HL-60 (cell line): ENCODE measurements around the gene FAM186B.

Experiments
- POLR2AphosphoS5 ChIP-seq: IDR thresholded peaks from 2 replicates; pipeline ENCODE4 v1.6.1; 2012; ENCODE audit warnings: low read depth
- TF ChIP-seq, protein P1 (sequence below): IDR thresholded peaks from one replicate; pipeline ENCODE4 v1.5.1; 2011; ENCODE audit warnings: low read length, control low read depth, inconsistent platforms; ENCODE audit not compliant: insufficient read depth
- TF ChIP-seq, protein P2 (sequence below): IDR thresholded peaks from 2 replicates; pipeline ENCODE4 v1.6.1; 2012; ENCODE audit warnings: low read depth; ENCODE audit not compliant: insufficient replicate concordance

DNA sequence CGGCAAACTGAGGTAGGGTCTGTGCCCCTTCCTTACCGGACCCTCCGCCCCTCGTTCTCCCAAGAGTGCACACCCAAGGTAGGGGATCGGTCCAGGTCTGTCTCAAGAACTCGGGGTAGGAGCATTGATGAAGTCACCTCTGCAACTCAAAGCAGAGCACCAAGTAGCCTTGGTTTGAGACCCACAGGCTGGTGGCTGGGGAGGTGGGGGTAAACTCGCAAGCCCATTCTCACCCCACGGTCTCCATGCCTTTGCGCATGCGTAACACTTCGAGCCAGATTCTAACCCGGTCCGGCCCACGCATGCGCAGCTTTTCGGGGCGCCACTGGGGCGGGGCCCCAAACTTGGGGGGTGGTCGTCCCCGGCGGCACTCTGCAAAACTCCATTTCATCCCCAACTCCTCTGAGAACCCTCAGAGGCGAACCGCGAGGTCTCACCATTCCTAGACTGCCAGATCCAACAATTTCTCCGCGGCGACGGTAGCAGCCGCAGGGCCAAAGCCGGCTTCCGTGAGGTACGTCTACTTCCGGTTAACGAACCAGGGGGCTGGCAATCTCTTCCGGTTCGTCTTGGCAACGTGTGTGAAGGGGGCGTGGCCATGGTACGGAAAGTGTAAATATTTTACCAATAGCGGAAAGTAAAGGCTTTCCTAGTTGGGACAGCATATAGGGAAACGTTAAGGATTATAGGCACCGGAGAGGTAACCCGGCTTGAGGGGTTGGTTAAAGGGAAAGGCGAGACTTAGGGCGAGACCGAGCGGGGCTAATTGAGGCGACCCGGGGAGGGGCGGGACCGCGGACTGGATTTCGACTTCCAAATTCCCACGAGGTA lies 37.6 kb downstream of the FAM186B start, which contains the start of gene MCRS1:
- TF ChIP-seq POLR2AphosphoS5 = peak; percentile 94
- TF ChIP-seq, protein P1, sequence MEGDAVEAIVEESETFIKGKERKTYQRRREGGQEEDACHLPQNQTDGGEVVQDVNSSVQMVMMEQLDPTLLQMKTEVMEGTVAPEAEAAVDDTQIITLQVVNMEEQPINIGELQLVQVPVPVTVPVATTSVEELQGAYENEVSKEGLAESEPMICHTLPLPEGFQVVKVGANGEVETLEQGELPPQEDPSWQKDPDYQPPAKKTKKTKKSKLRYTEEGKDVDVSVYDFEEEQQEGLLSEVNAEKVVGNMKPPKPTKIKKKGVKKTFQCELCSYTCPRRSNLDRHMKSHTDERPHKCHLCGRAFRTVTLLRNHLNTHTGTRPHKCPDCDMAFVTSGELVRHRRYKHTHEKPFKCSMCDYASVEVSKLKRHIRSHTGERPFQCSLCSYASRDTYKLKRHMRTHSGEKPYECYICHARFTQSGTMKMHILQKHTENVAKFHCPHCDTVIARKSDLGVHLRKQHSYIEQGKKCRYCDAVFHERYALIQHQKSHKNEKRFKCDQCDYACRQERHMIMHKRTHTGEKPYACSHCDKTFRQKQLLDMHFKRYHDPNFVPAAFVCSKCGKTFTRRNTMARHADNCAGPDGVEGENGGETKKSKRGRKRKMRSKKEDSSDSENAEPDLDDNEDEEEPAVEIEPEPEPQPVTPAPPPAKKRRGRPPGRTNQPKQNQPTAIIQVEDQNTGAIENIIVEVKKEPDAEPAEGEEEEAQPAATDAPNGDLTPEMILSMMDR = no peak
- TF ChIP-seq, protein P2, sequence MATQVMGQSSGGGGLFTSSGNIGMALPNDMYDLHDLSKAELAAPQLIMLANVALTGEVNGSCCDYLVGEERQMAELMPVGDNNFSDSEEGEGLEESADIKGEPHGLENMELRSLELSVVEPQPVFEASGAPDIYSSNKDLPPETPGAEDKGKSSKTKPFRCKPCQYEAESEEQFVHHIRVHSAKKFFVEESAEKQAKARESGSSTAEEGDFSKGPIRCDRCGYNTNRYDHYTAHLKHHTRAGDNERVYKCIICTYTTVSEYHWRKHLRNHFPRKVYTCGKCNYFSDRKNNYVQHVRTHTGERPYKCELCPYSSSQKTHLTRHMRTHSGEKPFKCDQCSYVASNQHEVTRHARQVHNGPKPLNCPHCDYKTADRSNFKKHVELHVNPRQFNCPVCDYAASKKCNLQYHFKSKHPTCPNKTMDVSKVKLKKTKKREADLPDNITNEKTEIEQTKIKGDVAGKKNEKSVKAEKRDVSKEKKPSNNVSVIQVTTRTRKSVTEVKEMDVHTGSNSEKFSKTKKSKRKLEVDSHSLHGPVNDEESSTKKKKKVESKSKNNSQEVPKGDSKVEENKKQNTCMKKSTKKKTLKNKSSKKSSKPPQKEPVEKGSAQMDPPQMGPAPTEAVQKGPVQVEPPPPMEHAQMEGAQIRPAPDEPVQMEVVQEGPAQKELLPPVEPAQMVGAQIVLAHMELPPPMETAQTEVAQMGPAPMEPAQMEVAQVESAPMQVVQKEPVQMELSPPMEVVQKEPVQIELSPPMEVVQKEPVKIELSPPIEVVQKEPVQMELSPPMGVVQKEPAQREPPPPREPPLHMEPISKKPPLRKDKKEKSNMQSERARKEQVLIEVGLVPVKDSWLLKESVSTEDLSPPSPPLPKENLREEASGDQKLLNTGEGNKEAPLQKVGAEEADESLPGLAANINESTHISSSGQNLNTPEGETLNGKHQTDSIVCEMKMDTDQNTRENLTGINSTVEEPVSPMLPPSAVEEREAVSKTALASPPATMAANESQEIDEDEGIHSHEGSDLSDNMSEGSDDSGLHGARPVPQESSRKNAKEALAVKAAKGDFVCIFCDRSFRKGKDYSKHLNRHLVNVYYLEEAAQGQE = peak; percentile 59
